ENCODE measurements around the gene C12orf75. TPM values are rescaled to one million over a fixed set of nuclear protein-coding genes. Genes with fewer than 3 reads are reported as not detected.

The C12orf75 gene
- total and polyA plus RNA-seq, 10 of the 15 experiments (the other 5 are each of a cell fraction or from before 2014, with no cell fraction given), result 40.7 to 411 (median 159) TPM

DNA sequence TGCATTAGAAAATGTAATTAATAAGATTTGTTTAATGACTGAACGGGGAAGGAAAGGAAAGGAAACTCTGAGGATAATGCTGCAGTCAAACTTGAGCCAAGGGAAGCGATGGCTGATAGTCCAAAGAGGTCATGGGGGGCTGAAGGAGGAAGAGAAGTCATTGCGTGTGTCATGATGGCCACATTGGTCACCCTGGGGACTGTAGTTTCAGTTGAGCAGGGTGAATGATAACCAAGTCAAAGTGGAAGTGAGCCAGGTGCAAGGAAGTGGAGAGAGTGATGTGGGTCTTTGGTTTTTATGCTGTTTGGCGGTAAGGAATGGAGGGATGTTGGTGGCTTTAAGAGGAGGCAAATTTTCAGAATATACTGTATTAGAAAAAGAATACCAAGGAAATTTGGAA lies 21.6 kb downstream of the C12orf75 start (continued):
- TF ChIP-seq, protein P1, sequence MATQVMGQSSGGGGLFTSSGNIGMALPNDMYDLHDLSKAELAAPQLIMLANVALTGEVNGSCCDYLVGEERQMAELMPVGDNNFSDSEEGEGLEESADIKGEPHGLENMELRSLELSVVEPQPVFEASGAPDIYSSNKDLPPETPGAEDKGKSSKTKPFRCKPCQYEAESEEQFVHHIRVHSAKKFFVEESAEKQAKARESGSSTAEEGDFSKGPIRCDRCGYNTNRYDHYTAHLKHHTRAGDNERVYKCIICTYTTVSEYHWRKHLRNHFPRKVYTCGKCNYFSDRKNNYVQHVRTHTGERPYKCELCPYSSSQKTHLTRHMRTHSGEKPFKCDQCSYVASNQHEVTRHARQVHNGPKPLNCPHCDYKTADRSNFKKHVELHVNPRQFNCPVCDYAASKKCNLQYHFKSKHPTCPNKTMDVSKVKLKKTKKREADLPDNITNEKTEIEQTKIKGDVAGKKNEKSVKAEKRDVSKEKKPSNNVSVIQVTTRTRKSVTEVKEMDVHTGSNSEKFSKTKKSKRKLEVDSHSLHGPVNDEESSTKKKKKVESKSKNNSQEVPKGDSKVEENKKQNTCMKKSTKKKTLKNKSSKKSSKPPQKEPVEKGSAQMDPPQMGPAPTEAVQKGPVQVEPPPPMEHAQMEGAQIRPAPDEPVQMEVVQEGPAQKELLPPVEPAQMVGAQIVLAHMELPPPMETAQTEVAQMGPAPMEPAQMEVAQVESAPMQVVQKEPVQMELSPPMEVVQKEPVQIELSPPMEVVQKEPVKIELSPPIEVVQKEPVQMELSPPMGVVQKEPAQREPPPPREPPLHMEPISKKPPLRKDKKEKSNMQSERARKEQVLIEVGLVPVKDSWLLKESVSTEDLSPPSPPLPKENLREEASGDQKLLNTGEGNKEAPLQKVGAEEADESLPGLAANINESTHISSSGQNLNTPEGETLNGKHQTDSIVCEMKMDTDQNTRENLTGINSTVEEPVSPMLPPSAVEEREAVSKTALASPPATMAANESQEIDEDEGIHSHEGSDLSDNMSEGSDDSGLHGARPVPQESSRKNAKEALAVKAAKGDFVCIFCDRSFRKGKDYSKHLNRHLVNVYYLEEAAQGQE (IDR thresholded peaks at IDR 0.05; ENCODE audit: low read depth, low read length), result no peak
- TF ChIP-seq NR2F1 (conservative IDR thresholded peaks at IDR 0.05) (peak; percentile 70), NR2C2 (IDR thresholded peaks at IDR 0.05; ENCODE audit: borderline replicate concordance, control insufficient read depth, insufficient read length, low read depth) (no peak), MEF2B (IDR thresholded peaks at IDR 0.05; ENCODE audit: partially characterized antibody, poor library complexity, severe bottlenecking) (peak; percentile 76), GATAD2B (conservative IDR thresholded peaks at IDR 0.05; ENCODE audit: low read depth) (peak; percentile 50; the same call in 1 of the 2 replicates), PML (IDR thresholded peaks at IDR 0.05; ENCODE audit: low read length) (no peak), CREM (IDR thresholded peaks at IDR 0.05; ENCODE audit: low read depth) (peak; percentile 76; the same call in 1 of the 2 replicates), NR2C1 (IDR thresholded peaks at IDR 0.05) (no peak), SMARCA5 (IDR thresholded peaks at IDR 0.05) (no peak), ZNF384 (IDR thresholded peaks at IDR 0.05; ENCODE audit: borderline replicate concordance, low read depth, low read length) (no peak), NFIC (IDR thresholded peaks at IDR 0.05; ENCODE audit: low read depth, low read length) (peak; percentile 83; the same call in 1 of the 2 replicates)
- TF ChIP-seq, protein P2, sequence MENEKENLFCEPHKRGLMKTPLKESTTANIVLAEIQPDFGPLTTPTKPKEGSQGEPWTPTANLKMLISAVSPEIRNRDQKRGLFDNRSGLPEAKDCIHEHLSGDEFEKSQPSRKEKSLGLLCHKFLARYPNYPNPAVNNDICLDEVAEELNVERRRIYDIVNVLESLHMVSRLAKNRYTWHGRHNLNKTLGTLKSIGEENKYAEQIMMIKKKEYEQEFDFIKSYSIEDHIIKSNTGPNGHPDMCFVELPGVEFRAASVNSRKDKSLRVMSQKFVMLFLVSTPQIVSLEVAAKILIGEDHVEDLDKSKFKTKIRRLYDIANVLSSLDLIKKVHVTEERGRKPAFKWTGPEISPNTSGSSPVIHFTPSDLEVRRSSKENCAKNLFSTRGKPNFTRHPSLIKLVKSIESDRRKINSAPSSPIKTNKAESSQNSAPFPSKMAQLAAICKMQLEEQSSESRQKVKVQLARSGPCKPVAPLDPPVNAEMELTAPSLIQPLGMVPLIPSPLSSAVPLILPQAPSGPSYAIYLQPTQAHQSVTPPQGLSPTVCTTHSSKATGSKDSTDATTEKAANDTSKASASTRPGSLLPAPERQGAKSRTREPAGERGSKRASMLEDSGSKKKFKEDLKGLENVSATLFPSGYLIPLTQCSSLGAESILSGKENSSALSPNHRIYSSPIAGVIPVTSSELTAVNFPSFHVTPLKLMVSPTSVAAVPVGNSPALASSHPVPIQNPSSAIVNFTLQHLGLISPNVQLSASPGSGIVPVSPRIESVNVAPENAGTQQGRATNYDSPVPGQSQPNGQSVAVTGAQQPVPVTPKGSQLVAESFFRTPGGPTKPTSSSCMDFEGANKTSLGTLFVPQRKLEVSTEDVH (IDR thresholded peaks at IDR 0.05; ENCODE audit: low read depth, partially characterized antibody), result no peak
- TF ChIP-seq, protein P3, sequence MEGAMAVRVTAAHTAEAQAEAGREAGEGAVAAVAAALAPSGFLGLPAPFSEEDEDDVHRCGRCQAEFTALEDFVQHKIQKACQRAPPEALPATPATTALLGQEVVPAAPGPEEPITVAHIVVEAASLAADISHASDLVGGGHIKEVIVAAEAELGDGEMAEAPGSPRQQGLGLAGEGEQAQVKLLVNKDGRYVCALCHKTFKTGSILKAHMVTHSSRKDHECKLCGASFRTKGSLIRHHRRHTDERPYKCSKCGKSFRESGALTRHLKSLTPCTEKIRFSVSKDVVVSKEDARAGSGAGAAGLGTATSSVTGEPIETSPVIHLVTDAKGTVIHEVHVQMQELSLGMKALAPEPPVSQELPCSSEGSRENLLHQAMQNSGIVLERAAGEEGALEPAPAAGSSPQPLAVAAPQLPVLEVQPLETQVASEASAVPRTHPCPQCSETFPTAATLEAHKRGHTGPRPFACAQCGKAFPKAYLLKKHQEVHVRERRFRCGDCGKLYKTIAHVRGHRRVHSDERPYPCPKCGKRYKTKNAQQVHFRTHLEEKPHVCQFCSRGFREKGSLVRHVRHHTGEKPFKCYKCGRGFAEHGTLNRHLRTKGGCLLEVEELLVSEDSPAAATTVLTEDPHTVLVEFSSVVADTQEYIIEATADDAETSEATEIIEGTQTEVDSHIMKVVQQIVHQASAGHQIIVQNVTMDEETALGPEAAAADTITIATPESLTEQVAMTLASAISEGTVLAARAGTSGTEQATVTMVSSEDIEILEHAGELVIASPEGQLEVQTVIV (IDR thresholded peaks at IDR 0.05; ENCODE audit: borderline replicate concordance, partially characterized antibody), result no peak
- TF ChIP-seq, protein P4, sequence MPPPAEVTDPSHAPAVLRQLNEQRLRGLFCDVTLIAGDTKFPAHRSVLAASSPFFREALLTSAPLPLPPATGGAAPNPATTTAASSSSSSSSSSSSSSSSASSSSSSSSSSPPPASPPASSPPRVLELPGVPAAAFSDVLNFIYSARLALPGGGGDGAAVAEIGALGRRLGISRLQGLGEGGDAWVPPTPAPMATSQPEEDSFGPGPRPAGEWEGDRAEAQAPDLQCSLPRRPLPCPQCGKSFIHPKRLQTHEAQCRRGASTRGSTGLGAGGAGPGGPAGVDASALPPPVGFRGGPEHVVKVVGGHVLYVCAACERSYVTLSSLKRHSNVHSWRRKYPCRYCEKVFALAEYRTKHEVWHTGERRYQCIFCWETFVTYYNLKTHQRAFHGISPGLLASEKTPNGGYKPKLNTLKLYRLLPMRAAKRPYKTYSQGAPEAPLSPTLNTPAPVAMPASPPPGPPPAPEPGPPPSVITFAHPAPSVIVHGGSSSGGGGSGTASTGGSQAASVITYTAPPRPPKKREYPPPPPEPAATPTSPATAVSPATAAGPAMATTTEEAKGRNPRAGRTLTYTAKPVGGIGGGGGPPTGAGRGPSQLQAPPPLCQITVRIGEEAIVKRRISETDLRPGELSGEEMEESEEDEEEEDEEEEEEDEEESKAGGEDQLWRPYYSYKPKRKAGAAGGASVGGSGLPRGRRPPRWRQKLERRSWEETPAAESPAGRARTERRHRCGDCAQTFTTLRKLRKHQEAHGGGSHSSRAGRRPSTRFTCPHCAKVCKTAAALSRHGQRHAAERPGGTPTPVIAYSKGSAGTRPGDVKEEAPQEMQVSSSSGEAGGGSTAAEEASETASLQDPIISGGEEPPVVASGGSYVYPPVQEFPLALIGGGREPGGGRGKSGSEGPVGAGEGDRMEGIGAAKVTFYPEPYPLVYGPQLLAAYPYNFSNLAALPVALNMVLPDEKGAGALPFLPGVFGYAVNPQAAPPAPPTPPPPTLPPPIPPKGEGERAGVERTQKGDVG (CRISPR knock-in tag; IDR thresholded peaks at IDR 0.05), result no peak
